Breast epithelium (tissue), 4 donors: ENCODE measurements around the gene IPO13. TPM values are rescaled to one million over a fixed set of nuclear protein-coding genes. Genes with fewer than 3 reads are reported as not detected.

Experiments
- DNase-seq, 2 donors: peaks; one replicate each; pipeline ENCODE4 v3.0.0-alpha.2; 2019; ENCODE audit warnings: low spot score in 2 of 2
- H3K27ac ChIP-seq, 2 donors: fragments of 200-600 bp; sonication (generic) in 1 of 2; one replicate each; pipeline ENCODE4 v1.5.1; 2016 to 2019; ENCODE audit warnings: mild to moderate bottlenecking in 1 of 2
- H3K27me3 ChIP-seq, 2 donors: fragments of 200-600 bp; sonication (generic) in 1 of 2; one replicate each; pipeline versions ENCODE4 v1.5.1 to v1.6.0; 2017 to 2019; ENCODE audit warnings: control low read depth in 1 of 2, mild to moderate bottlenecking in 1 of 2
- H3K36me3 ChIP-seq: fragments of 200-600 bp; one replicate; pipeline ENCODE4 v1.5.1; 2019
- H3K4me1 ChIP-seq, 2 donors: fragments of 200-600 bp; sonication (generic); one replicate each; pipeline ENCODE4 v1.5.1; 2016 to 2019; ENCODE audit warnings: control low read depth in 1 of 2
- H3K4me3 ChIP-seq, 3 donors: fragments of 200-600 bp; sonication (generic); 1 replicate in 2 of 3; 2 replicates in 1 of 3; pipeline ENCODE4 v1.5.1; 2016 to 2019; ENCODE audit warnings: mild to moderate bottlenecking in 3 of 3, moderate library complexity in 2 of 3
- H3K9me3 ChIP-seq, 2 donors: fragments of 200-600 bp; sonication (generic) in 1 of 2; one replicate each; pipeline ENCODE4 v1.5.1; 2016 to 2019; ENCODE audit warnings: control low read depth in 1 of 2
- CTCF ChIP-seq, 3 donors: fragments of 450-650 bp; IDR thresholded peaks; one replicate each; pipeline ENCODE4 v1.5.1; 2016 to 2017; ENCODE audit warnings: antibody characterized with exemption in 3 of 3, mild to moderate bottlenecking in 3 of 3, moderate library complexity in 3 of 3
- POLR2A ChIP-seq: fragments of 450-650 bp; IDR thresholded peaks from one replicate; pipeline ENCODE4 v1.6.1; 2016; ENCODE audit warnings: antibody characterized with exemption, mild to moderate bottlenecking, moderate library complexity
- POLR2AphosphoS5 ChIP-seq, 3 donors: sonication (generic); formaldehyde crosslinking; IDR thresholded peaks; one replicate each; pipeline ENCODE4 v1.6.1; 2017; ENCODE audit warnings: antibody characterized with exemption in 3 of 3
- intact Hi-C: fragments of 100-400 bp; cut with DNase I; formaldehyde crosslinking; loops from one replicate; pipeline ENCODE4 v1.15.1; 2023; ENCODE audit warnings: low total_unique reads
- total RNA-seq, 3 donors: library from RNA; depleted of rRNA; stranded (reverse); fragments of >200 nt; gene quantifications; one replicate each; pipeline ENCODE4 v1.1.0, GENCODE V29; 2016

IPO13 gene
- total RNA-seq, 3 donors from 2014 or later: 18.4 to 23.0 (median 20.5) TPM

- no peak overlapping the region for H3K27ac ChIP-seq
- H3K4me1 ChIP-seq: peaks cover 0 to 1% of the 10 kb centered on the region in 2 donors
- intact Hi-C loops: loop anchor here (2.0 kb wide), 1 partner anchor 25 kb away; no protein-coding TSS in a partner anchor
- no peak overlapping the region for H3K4me3 ChIP-seq
- H3K27me3 ChIP-seq: no peaks in the 10 kb centered on the region
- no peak for TF ChIP-seq POLR2AphosphoS5 (IDR thresholded peaks at IDR 0.05)
- TF ChIP-seq CTCF (IDR thresholded peaks at IDR 0.05): no peak
- no peak for TF ChIP-seq POLR2A
- no peaks in the 10 kb centered on the region for H3K9me3 ChIP-seq
- H3K36me3 ChIP-seq: no peaks in the 10 kb centered on the region
- DNase-seq: no peak
Measured at GRCh38 chr1:43995984-43996732, 49.4 kb downstream of the IPO13 start.

- no peaks in the 10 kb centered on the region for H3K27me3 ChIP-seq
- no peak for DNase-seq
- H3K4me3 ChIP-seq: no peak overlapping the region
- no peaks in the 10 kb centered on the region for H3K4me1 ChIP-seq
- no peak overlapping the region for H3K27ac ChIP-seq
- no peaks in the 10 kb centered on the region for H3K36me3 ChIP-seq
- intact Hi-C loops: loop anchor here (2.0 kb wide), 1 partner anchor 24 kb away; no protein-coding TSS in a partner anchor
- H3K9me3 ChIP-seq: no peaks in the 10 kb centered on the region
- TF ChIP-seq POLR2A (no peak), CTCF (IDR thresholded peaks at IDR 0.05) (no peak), POLR2AphosphoS5 (IDR thresholded peaks at IDR 0.05) (no peak)
Measured at GRCh38 chr1:43996733-43997115, 50.0 kb downstream of the IPO13 start.

- Histone ChIP-seq H3K4me1 (no peaks in the 10 kb centered on the region), H3K27me3 (no peaks in the 10 kb centered on the region), H3K27ac (no peak overlapping the region), H3K9me3 (no peaks in the 10 kb centered on the region), H3K36me3 (no peaks in the 10 kb centered on the region), H3K4me3 (no peak overlapping the region)
- no peak for TF ChIP-seq POLR2AphosphoS5 (IDR thresholded peaks at IDR 0.05)
- no peak for TF ChIP-seq CTCF (IDR thresholded peaks at IDR 0.05)
- TF ChIP-seq POLR2A: no peak
- intact Hi-C loops: loop anchor here (2.0 kb wide), 1 partner anchor 23 kb away; no protein-coding TSS in a partner anchor
- DNase-seq: no peak
Measured at GRCh38 chr1:43997295-43997999, 50.7 kb downstream of the IPO13 start.

- Histone ChIP-seq H3K9me3 (no peaks in the 10 kb centered on the region), H3K27ac (no peak overlapping the region), H3K4me1 (no peaks in the 10 kb centered on the region), H3K4me3 (no peak overlapping the region), H3K36me3 (no peaks in the 10 kb centered on the region), H3K27me3 (no peaks in the 10 kb centered on the region)
- intact Hi-C loops: loop anchor here (2.0 kb wide), 1 partner anchor 23 kb away; no protein-coding TSS in a partner anchor
- TF ChIP-seq CTCF (IDR thresholded peaks at IDR 0.05) (no peak), POLR2AphosphoS5 (IDR thresholded peaks at IDR 0.05) (no peak), POLR2A (no peak)
- DNase-seq: no peak
Measured at GRCh38 chr1:43998000-43998378, 51.2 kb downstream of the IPO13 start.

- DNase-seq: no peak
- intact Hi-C loops: no loop called here
Measured at GRCh38 chr1:43999455-43999854, 52.7 kb downstream of the IPO13 start.

More at GRCh38 chr1:43999455-43999854, 52.7 kb downstream of the IPO13 start:
- no peaks in the 10 kb centered on the region for H3K9me3 ChIP-seq
- no peaks in the 10 kb centered on the region for H3K4me1 ChIP-seq
- no peaks in the 10 kb centered on the region for H3K36me3 ChIP-seq
- TF ChIP-seq POLR2AphosphoS5 (IDR thresholded peaks at IDR 0.05): no peak
- no peak for TF ChIP-seq CTCF (IDR thresholded peaks at IDR 0.05)
- no peak for TF ChIP-seq POLR2A
- no peak overlapping the region for H3K4me3 ChIP-seq
- H3K27me3 ChIP-seq: no peaks in the 10 kb centered on the region
- H3K27ac ChIP-seq: no peak overlapping the region
